ENCODE measurements around the gene DENND1C.

- TF ChIP-seq CBX8 (IDR thresholded peaks at IDR 0.05; ENCODE audit: borderline replicate concordance, extremely low read depth, low read depth, low read length, poor library complexity, severe bottlenecking) (no peak), NR3C1 (CRISPR knock-in tag; IDR thresholded peaks at IDR 0.05) (no peak), EGR1 (conservative IDR thresholded peaks at IDR 0.05) (no peak), ELF4 (CRISPR knock-in tag; IDR thresholded peaks at IDR 0.05) (no peak), BCLAF1 (IDR thresholded peaks at IDR 0.05; ENCODE audit: borderline replicate concordance in 1 of 2, control insufficient read depth in 1 of 2, low read depth in 2 of 2, low read length in 1 of 2) (no peak), POLR2A (conservative IDR thresholded peaks at IDR 0.05) (no peak), MNT (conservative IDR thresholded peaks at IDR 0.05) (no peak)
Observed at GRCh38 chr19:6498294-6499036, 16.9 kb upstream of the DENND1C start.

All from K562 (cell line).